Measurements from ENCODE around the gene RNF150.

Gene RNF150

GRCh38 chr4:141037446-141037845 lies 95.8 kb downstream of the RNF150 start:
- no peak for DNase-seq (ENCODE audit: low read depth in 1 of 2, low spot score in 1 of 2)
- Histone ChIP-seq H3K27ac (replicated peaks) (no peak overlapping the region), H3K27me3 (ENCODE audit: insufficient read depth, poor library complexity, severe bottlenecking) (no peaks in the 10 kb centered on the region), H3K4me3 (replicated peaks; ENCODE audit: insufficient read depth, low read length) (no peak overlapping the region)
- TF ChIP-seq GABPA (IDR thresholded peaks at IDR 0.05; ENCODE audit: low read depth) (no peak), POLR2AphosphoS5 (IDR thresholded peaks at IDR 0.05; ENCODE audit: low read depth) (no peak), REST (IDR thresholded peaks at IDR 0.05; ENCODE audit: insufficient replicate concordance, low read depth) (no peak), SPI1 (IDR thresholded peaks at IDR 0.05; ENCODE audit: borderline replicate concordance, low read depth) (no peak), CTCF (IDR thresholded peaks at IDR 0.05; ENCODE audit: insufficient read depth, low read length) (no peak)

- no peak for DNase-seq (ENCODE audit: low read depth in 1 of 2, low spot score in 1 of 2)
- TF ChIP-seq CTCF (IDR thresholded peaks at IDR 0.05; ENCODE audit: insufficient read depth, low read length) (no peak), SPI1 (IDR thresholded peaks at IDR 0.05; ENCODE audit: borderline replicate concordance, low read depth) (no peak), GABPA (IDR thresholded peaks at IDR 0.05; ENCODE audit: low read depth) (no peak), POLR2AphosphoS5 (IDR thresholded peaks at IDR 0.05; ENCODE audit: low read depth) (no peak), REST (IDR thresholded peaks at IDR 0.05; ENCODE audit: insufficient replicate concordance, low read depth) (no peak)
- Histone ChIP-seq H3K4me3 (replicated peaks; ENCODE audit: insufficient read depth, low read length) (no peak overlapping the region), H3K27ac (replicated peaks) (no peak overlapping the region), H3K27me3 (ENCODE audit: insufficient read depth, poor library complexity, severe bottlenecking) (no peaks in the 10 kb centered on the region)
These were observed 96.5 kb downstream of the RNF150 start for GRCh38 chr4:141036786-141037185.

- no peak overlapping the region for H3K4me3 ChIP-seq (replicated peaks; ENCODE audit: insufficient read depth, low read length)
- TF ChIP-seq CTCF (IDR thresholded peaks at IDR 0.05; ENCODE audit: insufficient read depth, low read length) (no peak), GABPA (IDR thresholded peaks at IDR 0.05; ENCODE audit: low read depth) (no peak), REST (IDR thresholded peaks at IDR 0.05; ENCODE audit: insufficient replicate concordance, low read depth) (no peak), POLR2AphosphoS5 (IDR thresholded peaks at IDR 0.05; ENCODE audit: low read depth) (no peak), SPI1 (IDR thresholded peaks at IDR 0.05; ENCODE audit: borderline replicate concordance, low read depth) (no peak)
- H3K27me3 ChIP-seq (ENCODE audit: insufficient read depth, poor library complexity, severe bottlenecking), result no peaks in the 10 kb centered on the region
- no peak overlapping the region for H3K27ac ChIP-seq (replicated peaks)
- no peak for DNase-seq (ENCODE audit: low read depth in 1 of 2, low spot score in 1 of 2)
These were observed 97.3 kb downstream of the RNF150 start for GRCh38 chr4:141035920-141036319.
